Neuronal stem cell (in vitro differentiated cells): ENCODE results near the gene CFAP52.
"Not testable (repeated sequence)": the region's sequence is repeated elsewhere in the genome, so short reads cannot be mapped to it uniquely, and the experiment has no call there.

Experiments used
- DNase-seq: peaks from one replicate; pipeline ENCODE4 v3.0.0-alpha.2; 2013; ENCODE audit warnings: low spot score
- H2AFZ ChIP-seq: one replicate; pipeline ENCODE4 v1.6.1; 2013; ENCODE audit warnings: mild to moderate bottlenecking, low read length, inconsistent platforms
- H2AK5ac ChIP-seq: 2 replicates; pipeline ENCODE4 v1.6.1; 2013; ENCODE audit warnings: low read depth, mild to moderate bottlenecking, inconsistent platforms, low read length, moderate library complexity, mixed read lengths
- H2BK120ac ChIP-seq: 2 replicates; pipeline ENCODE4 v1.6.1; 2013; ENCODE audit warnings: low read depth, mild to moderate bottlenecking, inconsistent platforms, low read length, moderate library complexity, mixed read lengths
- H2BK12ac ChIP-seq: one replicate; pipeline ENCODE4 v1.6.1; 2013; ENCODE audit warnings: low read length, inconsistent platforms
- H2BK15ac ChIP-seq: 2 replicates; pipeline ENCODE4 v1.6.1; 2013; ENCODE audit warnings: mild to moderate bottlenecking, low read length, inconsistent platforms, mixed read lengths
- H2BK5ac ChIP-seq: one replicate; pipeline ENCODE4 v1.6.1; 2013; ENCODE audit warnings: inconsistent platforms, mild to moderate bottlenecking, low read length, moderate library complexity
- H3K14ac ChIP-seq: one replicate; pipeline ENCODE4 v1.6.1; 2013; ENCODE audit warnings: low read length, inconsistent platforms
- H3K18ac ChIP-seq: 2 replicates; pipeline ENCODE4 v1.6.1; 2013; ENCODE audit warnings: low read length, inconsistent platforms
- H3K23ac ChIP-seq: 2 replicates; pipeline ENCODE4 v1.6.1; 2013; ENCODE audit warnings: low read depth, mild to moderate bottlenecking, mixed read lengths, low read length, inconsistent platforms; ENCODE audit not compliant: poor library complexity
- H3K27ac ChIP-seq: replicated peaks from 3 replicates; pipeline ENCODE4 v1.5.1; 2013; ENCODE audit warnings: low read length, inconsistent platforms
- H3K27me3 ChIP-seq, 3 experiments: 2 replicates each; pipeline ENCODE4 v1.6.1; 2013; ENCODE audit warnings: low read length in 3 of 3, mild to moderate bottlenecking in 2 of 3, inconsistent platforms in 1 of 3, low read depth in 1 of 3, mixed read lengths in 1 of 3, moderate library complexity in 1 of 3; ENCODE audit not compliant: control insufficient read depth in 3 of 3, insufficient read depth in 3 of 3
- H3K36me3 ChIP-seq, 2 donors: replicated peaks in 1 of 2; 2 replicates each; pipeline ENCODE4 v1.6.1; 2013; ENCODE audit warnings: low read length in 2 of 2; ENCODE audit not compliant: control insufficient read depth in 2 of 2, insufficient read depth in 2 of 2
- H3K4ac ChIP-seq: 2 replicates; pipeline ENCODE4 v1.6.1; 2013; ENCODE audit warnings: inconsistent platforms, mild to moderate bottlenecking, low read length, moderate library complexity
- H3K4me1 ChIP-seq, 2 donors: 1 replicate in 1 of 2; 2 replicates in 1 of 2; pipeline ENCODE4 v1.6.1; 2013; ENCODE audit warnings: low read length in 2 of 2, low read depth in 1 of 2; ENCODE audit not compliant: control insufficient read depth in 2 of 2, insufficient read depth in 1 of 2
- H3K4me2 ChIP-seq: one replicate; pipeline ENCODE4 v1.6.1; 2013; ENCODE audit warnings: mild to moderate bottlenecking, low read length, inconsistent platforms; ENCODE audit not compliant: insufficient read depth, poor library complexity, severe bottlenecking
- H3K4me3 ChIP-seq, 2 donors: 2 replicates each; pipeline ENCODE4 v1.5.1; 2013; ENCODE audit warnings: low read length in 2 of 2, mild to moderate bottlenecking in 2 of 2, inconsistent platforms in 1 of 2, moderate library complexity in 1 of 2
- H3K79me1 ChIP-seq: one replicate; pipeline ENCODE4 v1.6.1; 2013; ENCODE audit warnings: low read depth, mild to moderate bottlenecking, inconsistent platforms, low read length, moderate library complexity
- H3K9ac ChIP-seq: one replicate; pipeline ENCODE4 v1.6.1; 2013; ENCODE audit warnings: mild to moderate bottlenecking, low read depth, low read length, inconsistent platforms; ENCODE audit not compliant: poor library complexity
- H3K9me3 ChIP-seq, 2 donors: replicated peaks in 1 of 2; 2 replicates each; pipeline versions ENCODE3 to v1.6.1; 2013; ENCODE audit warnings: low read length in 2 of 2, mild to moderate bottlenecking in 2 of 2, inconsistent platforms in 1 of 2, low read depth in 1 of 2, mixed read lengths in 1 of 2, moderate library complexity in 1 of 2; ENCODE audit not compliant: control insufficient read depth in 2 of 2, insufficient read depth in 1 of 2
- H4K8ac ChIP-seq: one replicate; pipeline ENCODE4 v1.6.1; 2013; ENCODE audit warnings: low read depth, mild to moderate bottlenecking, inconsistent platforms, low read length, moderate library complexity
- H4K91ac ChIP-seq: one replicate; pipeline ENCODE4 v1.6.1; 2013; ENCODE audit warnings: low read length, low read depth, mild to moderate bottlenecking, inconsistent platforms; ENCODE audit not compliant: poor library complexity
- WGBS, 2 donors: extraction: QIAGEN DNeasy Blood & Tissue Kit; methylation state at CpG; one replicate each; pipeline ENCODE4 v1.1.7; 2013; ENCODE audit warnings: missing lambda C conversion rate in 2 of 2, mixed read lengths in 1 of 2; ENCODE audit not compliant: insufficient read length in 2 of 2, insufficient replicate concordance in 1 of 2; ENCODE audit errors: extremely low coverage in 2 of 2; 5-methylcytosine and 5-hydroxymethylcytosine counted together

CFAP52 gene

GRCh38 chr17:9557857-9558256, 18.6 kb upstream of the CFAP52 start:
- no peak overlapping the region for H3K4ac ChIP-seq
- H3K27ac ChIP-seq, result no peak overlapping the region
- H3K4me3 ChIP-seq, result no peak overlapping the region
- H3K4me2 ChIP-seq, result no peak overlapping the region
- WGBS, 2 donors, result no CpG with 5 or more reads among the region's 9 CpGs
- no peak overlapping the region for H4K8ac ChIP-seq
- H2BK120ac ChIP-seq, result no peak overlapping the region
- no peaks in the 10 kb centered on the region for H3K27me3 ChIP-seq
- no peak overlapping the region for H2BK5ac ChIP-seq
- H3K9ac ChIP-seq, result no peak overlapping the region
- H2BK15ac ChIP-seq, result no peak overlapping the region
- H4K91ac ChIP-seq, result no peak overlapping the region
- no peak overlapping the region for H3K18ac ChIP-seq
- no peaks in the 10 kb centered on the region for H3K79me1 ChIP-seq
- no peak overlapping the region for H2AFZ ChIP-seq
- H2BK12ac ChIP-seq, result no peak overlapping the region
- H3K36me3 ChIP-seq, result no peaks in the 10 kb centered on the region
- no peak overlapping the region for H2AK5ac ChIP-seq
- H3K4me1 ChIP-seq, result no peaks in the 10 kb centered on the region
- H3K14ac ChIP-seq, result no peak overlapping the region
- no peak for DNase-seq
- H3K9me3 ChIP-seq, result no peaks in the 10 kb centered on the region
- no peak overlapping the region for H3K23ac ChIP-seq

- no peak overlapping the region for H2BK15ac ChIP-seq
- no peak for DNase-seq
- no peak overlapping the region for H2AFZ ChIP-seq
- peaks cover 2 to 27% of the 10 kb centered on the region in 2 donors for H3K36me3 ChIP-seq
- no peak overlapping the region for H3K4ac ChIP-seq
- H3K9ac ChIP-seq, result no peak overlapping the region
- H3K4me1 ChIP-seq, result no peaks in the 10 kb centered on the region
- no peak overlapping the region for H2BK5ac ChIP-seq
- H3K4me3 ChIP-seq, result no peak overlapping the region
- H3K23ac ChIP-seq, result no peak overlapping the region
- H3K9me3 ChIP-seq, result no peaks in the 10 kb centered on the region
- H3K79me1 ChIP-seq, result no peaks in the 10 kb centered on the region
- H3K18ac ChIP-seq, result no peak overlapping the region
- no peak overlapping the region for H2BK120ac ChIP-seq
- no peak overlapping the region for H4K8ac ChIP-seq
- H3K14ac ChIP-seq, result no peak overlapping the region
- H2AK5ac ChIP-seq, result no peak overlapping the region
- no peak overlapping the region for H2BK12ac ChIP-seq
- H3K4me2 ChIP-seq, result no peak overlapping the region
- H4K91ac ChIP-seq, result no peak overlapping the region
- no peak overlapping the region for H3K27ac ChIP-seq
- H3K27me3 ChIP-seq, result no peaks in the 10 kb centered on the region
These were observed 12.3 kb upstream of the CFAP52 start for GRCh38 chr17:9564104-9564503.

- H3K14ac ChIP-seq, result no peak overlapping the region
- no peaks in the 10 kb centered on the region for H3K9me3 ChIP-seq
- no peak overlapping the region for H3K9ac ChIP-seq
- H3K79me1 ChIP-seq, result no peaks in the 10 kb centered on the region
- no peak overlapping the region for H3K4me3 ChIP-seq
- H3K27ac ChIP-seq, result no peak overlapping the region
- H3K36me3 ChIP-seq, result peaks cover 2 to 28% of the 10 kb centered on the region in 2 donors
- no peaks in the 10 kb centered on the region for H3K4me1 ChIP-seq
- no peak overlapping the region for H2BK120ac ChIP-seq
- no peak overlapping the region for H2AFZ ChIP-seq
- DNase-seq, result no peak
- no peak overlapping the region for H2BK12ac ChIP-seq
- no peak overlapping the region for H4K91ac ChIP-seq
- H2BK15ac ChIP-seq, result no peak overlapping the region
- H3K27me3 ChIP-seq, result no peaks in the 10 kb centered on the region
- H3K4me2 ChIP-seq, result no peak overlapping the region
- no peak overlapping the region for H4K8ac ChIP-seq
- no peak overlapping the region for H3K23ac ChIP-seq
- no peak overlapping the region for H2AK5ac ChIP-seq
- no peak overlapping the region for H3K4ac ChIP-seq
- WGBS, 2 donors, result no CpG with 5 or more reads among the region's 7 CpGs
- H2BK5ac ChIP-seq, result no peak overlapping the region
- H3K18ac ChIP-seq, result no peak overlapping the region
These were observed 10.4 kb upstream of the CFAP52 start for GRCh38 chr17:9566067-9566466.

GRCh38 chr17:9566739-9567138, 9.7 kb upstream of the CFAP52 start:
- H3K4ac ChIP-seq, H2AFZ ChIP-seq, DNase-seq, H3K4me2 ChIP-seq, H3K4me3 ChIP-seq, H2BK15ac ChIP-seq, H2AK5ac ChIP-seq, H3K27me3 ChIP-seq, H3K9ac ChIP-seq, H3K9me3 ChIP-seq, H2BK120ac ChIP-seq, H3K14ac ChIP-seq, H3K18ac ChIP-seq, H2BK12ac ChIP-seq, H4K8ac ChIP-seq, H3K79me1 ChIP-seq, H3K4me1 ChIP-seq, H2BK5ac ChIP-seq, H3K23ac ChIP-seq, H4K91ac ChIP-seq, H3K27ac ChIP-seq: not testable (repeated sequence)
- peaks cover 2 to 28% of the 10 kb centered on the region in 2 donors for H3K36me3 ChIP-seq
- WGBS, 2 donors, result no CpG with 5 or more reads among the region's 5 CpGs
